SH-SY5Y (cell line): ENCODE results near the gene CCDC106.

Source experiments
- GATA2 ChIP-seq: IDR thresholded peaks from 2 replicates; pipeline ENCODE4 v1.6.1; 2011; ENCODE audit warnings: mild to moderate bottlenecking, low read depth, low read length
- GATA3 ChIP-seq: IDR thresholded peaks from 2 replicates; pipeline ENCODE4 v1.6.1; 2011; ENCODE audit warnings: low read depth, mild to moderate bottlenecking, low read length, moderate library complexity

GRCh38 chr19:55675661-55676354 is 27.8 kb downstream of the CCDC106 start:
- no peak for TF ChIP-seq GATA3
- no peak for TF ChIP-seq GATA2
